H1 (cell line): Measurements from ENCODE around the gene IFITM10. TPM values are rescaled to one million over a fixed set of nuclear protein-coding genes. Genes with fewer than 3 reads are reported as not detected.

ENCODE experiments used
- CTCF ChIA-PET: fragments of 300-600 bp; sonication (Branson Sonifier 250); formaldehyde crosslinking; loops from one replicate; lab custom pipeline; 2021; ENCODE audit not compliant: partially characterized antibody; lab: Charles Lee
- POLR2A ChIA-PET: fragments of 300-600 bp; sonication (Branson Sonifier 250); formaldehyde crosslinking; loops from one replicate; lab custom pipeline; 2021; ENCODE audit warnings: inconsistent platforms; ENCODE audit not compliant: partially characterized antibody; lab: Charles Lee
- DNase-seq, 2 experiments: peaks; one replicate each; pipeline versions ENCODE4 v3.0.0 to v3.0.0-alpha.2; 2010 to 2022; ENCODE audit warnings: low spot score in 2 of 2, low read depth in 1 of 2, mixed read lengths in 1 of 2
- FAIRE-seq: peaks from 2 replicates; lab custom pipeline; 2011; peaks lifted over from hg19 to GRCh38; lab: Jason Lieb, UNC
- H2AFZ ChIP-seq: 2 replicates; pipeline ENCODE4 v1.8.1; 2012; ENCODE audit warnings: low read length, inconsistent platforms
- H2AK5ac ChIP-seq: 2 replicates; pipeline ENCODE4 v1.6.1; 2013; ENCODE audit warnings: low read depth, low read length
- H2BK120ac ChIP-seq: replicated peaks from 2 replicates; pipeline ENCODE3; 2013; ENCODE audit warnings: low read depth, low read length, inconsistent platforms
- H2BK12ac ChIP-seq: 2 replicates; pipeline ENCODE4 v1.6.1; 2013; ENCODE audit warnings: low read depth, low read length
- H2BK15ac ChIP-seq: 2 replicates; pipeline ENCODE4 v1.6.1; 2013; ENCODE audit warnings: low read length
- H2BK20ac ChIP-seq: 2 replicates; pipeline ENCODE4 v1.6.1; 2013; ENCODE audit warnings: low read length
- H2BK5ac ChIP-seq: 2 replicates; pipeline ENCODE4 v1.6.1; 2013; ENCODE audit warnings: low read depth, low read length
- H3K14ac ChIP-seq: 2 replicates; pipeline ENCODE4 v1.6.1; 2013; ENCODE audit warnings: inconsistent platforms; ENCODE audit not compliant: insufficient read length
- H3K18ac ChIP-seq: 2 replicates; pipeline ENCODE4 v1.6.1; 2013; ENCODE audit warnings: low read length; ENCODE audit errors: extremely low read depth
- H3K23ac ChIP-seq: 2 replicates; pipeline ENCODE4 v1.6.1; 2013; ENCODE audit warnings: inconsistent platforms; ENCODE audit not compliant: insufficient read length
- H3K23me2 ChIP-seq: 2 replicates; pipeline ENCODE4 v1.6.1; 2013; ENCODE audit warnings: low read depth, low read length
- H3K27ac ChIP-seq: 2 replicates; pipeline ENCODE4 v1.6.1; 2011; ENCODE audit warnings: low read depth, low read length, inconsistent platforms
- H3K27me3 ChIP-seq, 4 experiments: replicated peaks in 1 of 4; 1 replicate in 1 of 4; 2 replicates in 3 of 4; pipeline versions ENCODE4 v1.6.1 to v1.8.1; 2011 to 2013; ENCODE audit warnings: low read length in 3 of 4, mild to moderate bottlenecking in 3 of 4, inconsistent platforms in 2 of 4, mixed read lengths in 2 of 4, moderate library complexity in 1 of 4; ENCODE audit not compliant: control insufficient read depth in 3 of 4, insufficient read depth in 3 of 4; ENCODE audit errors: extremely low read depth in 1 of 4
- H3K36me3 ChIP-seq, 4 experiments: 2 replicates each; pipeline versions ENCODE4 v1.6.1 to v1.8.1; 2011 to 2013; ENCODE audit warnings: mild to moderate bottlenecking in 4 of 4, low read length in 3 of 4, moderate library complexity in 2 of 4, control low read depth in 1 of 4, inconsistent platforms in 1 of 4; ENCODE audit not compliant: insufficient read depth in 4 of 4, control insufficient read depth in 2 of 4
- H3K4ac ChIP-seq: replicated peaks from 2 replicates; pipeline ENCODE3; 2013; ENCODE audit warnings: low read length, low read depth, mixed read lengths, inconsistent platforms; ENCODE audit not compliant: insufficient read length
- H3K4me1 ChIP-seq, 4 experiments: replicated peaks in 1 of 4; 1 replicate in 1 of 4; 2 replicates in 3 of 4; pipeline versions ENCODE4 v1.6.1 to v1.8.1; 2011 to 2013; ENCODE audit warnings: low read length in 3 of 4, inconsistent platforms in 2 of 4, mixed read lengths in 1 of 4; ENCODE audit not compliant: insufficient read depth in 4 of 4, control insufficient read depth in 3 of 4
- H3K4me2 ChIP-seq, 2 experiments: 2 replicates each; pipeline versions ENCODE4 v1.6.1 to v1.8.1; 2011 to 2013; ENCODE audit warnings: low read depth in 2 of 2, low read length in 2 of 2, control low read depth in 1 of 2, inconsistent platforms in 1 of 2, mild to moderate bottlenecking in 1 of 2; ENCODE audit not compliant: insufficient read depth in 1 of 2
- H3K4me3 ChIP-seq, 4 experiments: fragments of 200-600, 300-600 bp in 1 of 4; sonication (generic), shearing (Covaris generic), sonication (Bioruptor Twin) in 1 of 4; 2 replicates each; pipeline versions ENCODE4 v1.5.1 to v1.8.1; 2011 to 2016; ENCODE audit warnings: low read length in 4 of 4, low read depth in 3 of 4, control low read depth in 2 of 4, inconsistent platforms in 2 of 4, mild to moderate bottlenecking in 2 of 4, mixed read lengths in 1 of 4, moderate library complexity in 1 of 4; ENCODE audit not compliant: insufficient read depth in 2 of 4; ENCODE audit errors: extremely low read depth in 1 of 4
- H3K56ac ChIP-seq: replicated peaks from 2 replicates; pipeline ENCODE3; 2013; ENCODE audit warnings: low read depth, mild to moderate bottlenecking, mixed read lengths, low read length, inconsistent platforms; ENCODE audit not compliant: insufficient read length
- H3K79me1 ChIP-seq: 2 replicates; pipeline ENCODE4 v1.6.1; 2013; ENCODE audit warnings: low read depth, low read length, control low read depth
- H3K79me2 ChIP-seq, 2 experiments: 2 replicates each; pipeline versions ENCODE4 v1.6.1 to v1.8.1; 2012 to 2013; ENCODE audit warnings: low read length in 2 of 2, mild to moderate bottlenecking in 2 of 2, inconsistent platforms in 1 of 2; ENCODE audit not compliant: insufficient read depth in 2 of 2, control insufficient read depth in 1 of 2
- H3K9ac ChIP-seq, 4 experiments: replicated peaks in 1 of 4; 1 replicate in 1 of 4; 2 replicates in 3 of 4; pipeline versions ENCODE4 v1.6.1 to v1.8.1; 2011 to 2013; ENCODE audit warnings: low read depth in 3 of 4, low read length in 3 of 4, control low read depth in 2 of 4, mild to moderate bottlenecking in 2 of 4, moderate library complexity in 2 of 4, inconsistent platforms in 1 of 4; ENCODE audit errors: extremely low read depth in 1 of 4
- H3K9me3 ChIP-seq, 2 experiments: 2 replicates each; pipeline versions ENCODE4 v1.6.1 to v1.8.1; 2012 to 2013; ENCODE audit warnings: mild to moderate bottlenecking in 2 of 2, moderate library complexity in 2 of 2, control low read depth in 1 of 2, inconsistent platforms in 1 of 2, low read depth in 1 of 2, low read length in 1 of 2, mixed read lengths in 1 of 2; ENCODE audit not compliant: insufficient read depth in 2 of 2
- H4K20me1 ChIP-seq, 2 experiments: replicated peaks in 1 of 2; 2 replicates each; pipeline versions ENCODE3 to v1.8.1; 2011 to 2013; ENCODE audit warnings: inconsistent platforms in 2 of 2, low read length in 2 of 2, mild to moderate bottlenecking in 1 of 2; ENCODE audit not compliant: insufficient read depth in 2 of 2, control insufficient read depth in 1 of 2
- H4K5ac ChIP-seq: 2 replicates; pipeline ENCODE4 v1.6.1; 2013; ENCODE audit warnings: low read length, low read depth, mixed read lengths, inconsistent platforms; ENCODE audit not compliant: insufficient read length
- H4K8ac ChIP-seq: 2 replicates; pipeline ENCODE4 v1.8.0; 2013; ENCODE audit warnings: mild to moderate bottlenecking, moderate library complexity, low read length, inconsistent platforms; ENCODE audit not compliant: insufficient read depth; ENCODE audit errors: extremely low read depth
- H4K91ac ChIP-seq: replicated peaks from 2 replicates; pipeline ENCODE3; 2013; ENCODE audit warnings: low read length, mixed read lengths, inconsistent platforms; ENCODE audit not compliant: insufficient read length
- ASH2L ChIP-seq: fragments of 200-600, 300-600 bp; sonication (generic); IDR thresholded peaks from one replicate; pipeline ENCODE4 v1.7.1; 2017; ENCODE audit warnings: low read length
- CBX8 ChIP-seq: fragments of 300-800, 300-1000 bp; sonication (generic); IDR thresholded peaks from 2 replicates; pipeline ENCODE4 v1.7.1; 2016; ENCODE audit warnings: low read depth, low read length, borderline replicate concordance
- MAFK ChIP-seq: IDR thresholded peaks from 2 replicates; pipeline ENCODE4 v1.6.1; 2012; ENCODE audit warnings: low read depth, mild to moderate bottlenecking, improper control_type of control experiment, low read length
- WGBS, 2 experiments: shearing (Covaris generic) in 1 of 2; methylation state at CpG; one replicate each; pipeline versions ENCODE4 v1.1.6 to v1.1.7; 2013 to 2015; ENCODE audit warnings: low lambda C conversion rate in 2 of 2, mixed read lengths in 2 of 2, inconsistent platforms in 1 of 2, low coverage in 1 of 2, missing lambda C conversion rate in 1 of 2; ENCODE audit not compliant: insufficient replicate concordance in 2 of 2, insufficient coverage in 1 of 2, insufficient read length in 1 of 2; ENCODE audit errors: extremely low coverage in 1 of 2, missing lambda C conversion rate in 1 of 2; 5-methylcytosine and 5-hydroxymethylcytosine counted together
- polyA plus RNA-seq, 7 experiments: library from polyadenylated mRNA; depleted of rRNA in 3 of 7; stranded (reverse) in 5 of 7; unstranded in 2 of 7; fragments of >200 nt in 5 of 7; fragments of 200-250 nt in 2 of 7; gene quantifications; 1 replicate in 5 of 7; 2 replicates in 1 of 7; 4 replicates in 1 of 7; pipeline versions ENCODE4 v1.2.1 to v1.2.3, GENCODE V29; 2011 to 2013; ENCODE audit warnings: missing spikeins in 2 of 7, mixed read lengths in 2 of 7
- total RNA-seq: library from RNA; stranded (reverse); fragmentation: NEBNext Ultra II Directional; extraction: Animal tissue kit (Norgen Biotek cat#: 25700); gene quantifications from 2 replicates; pipeline ENCODE4 v1.2.1, GENCODE V29; 2021

Gene IFITM10
- total and polyA plus RNA-seq, 2 of the 8 experiments (the other 6 are each of a cell fraction or from before 2014, with no cell fraction given), result 0.08 to 0.22 TPM

DNA sequence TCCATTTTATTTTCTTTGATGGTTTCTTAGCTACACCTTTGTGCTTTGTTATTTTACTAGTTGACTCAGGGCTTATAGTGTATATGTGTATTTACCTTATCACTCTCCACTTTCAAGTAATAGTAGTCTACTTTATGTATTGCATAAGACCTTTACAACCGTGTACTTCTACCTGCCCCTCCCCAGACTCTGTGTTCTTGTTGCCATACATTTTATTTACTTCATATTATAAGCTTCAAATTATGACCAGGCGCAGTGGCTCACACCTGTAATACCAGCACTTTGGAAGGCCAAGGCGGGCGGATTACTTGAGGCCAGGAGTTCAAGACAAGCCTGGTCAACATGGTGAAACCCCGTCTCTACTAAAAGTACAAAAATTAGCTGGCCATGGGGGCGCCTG lies 41.5 kb upstream of the IFITM10 start:
- Histone ChIP-seq H3K9me3 (no peaks in the 10 kb centered on the region), H3K79me2 (no peaks in the 10 kb centered on the region), H3K18ac (no peak overlapping the region), H2AK5ac (no peak overlapping the region), H3K4me2 (no peak overlapping the region), H3K9ac (no peak overlapping the region), H3K23me2 (no peaks in the 10 kb centered on the region; the same call in 1 of the 2 replicates), H4K91ac (no peak overlapping the region), H3K4me1 (no peaks in the 10 kb centered on the region), H2BK12ac (no peak overlapping the region), H2BK5ac (no peak overlapping the region), H3K14ac (no peak overlapping the region), H3K4ac (no peak overlapping the region), H4K5ac (no peak overlapping the region), H3K23ac (no peak overlapping the region), H4K20me1 (no peaks in the 10 kb centered on the region), H2BK120ac (no peak overlapping the region), H3K79me1 (no peaks in the 10 kb centered on the region), H3K27me3 (peaks cover 0 to 3% (median 1%) of the 10 kb centered on the region in 4 experiments; a peak in 1 of 7 replicates), H3K36me3 (no peaks in the 10 kb centered on the region), H2BK15ac (no peak overlapping the region), H3K4me3 (no peak overlapping the region), H2AFZ (no peak overlapping the region), H4K8ac (no peak overlapping the region), H3K27ac (no peak overlapping the region), H3K56ac (no peak overlapping the region), H2BK20ac (no peak overlapping the region)
- FAIRE-seq (no peak), DNase-seq (no peak)
- WGBS, 2 experiments, result 87% methylated on average over 6 of the region's 6 CpGs; no CpG with 5 or more reads in 1 of the 2 experiments
- TF ChIP-seq CBX8, result no peak
- TF ChIP-seq MAFK, result no peak
- TF ChIP-seq ASH2L, result no peak
- ChIA-PET POLR2A (no interaction called here), CTCF (interaction anchor here (0.6 to 3.7 kb wide), 6 partner anchors 19 to 144 kb away, joined by 3 to 11 read pairs (median 4); no protein-coding TSS in a partner anchor)
